WTC11 (cell line): Measurements from ENCODE around the gene MFGE8. TPM values are rescaled to one million over a fixed set of nuclear protein-coding genes. Genes with fewer than 3 reads are reported as not detected.

Experiments used
- AR ChIP-seq: fragments of 250-450 bp; sonication (Bioruptor Pico); IDR thresholded peaks from 2 replicates; pipeline ENCODE4 v1.9.0; 2021; ENCODE audit warnings: mild to moderate bottlenecking
- CREB1 ChIP-seq: sonication (generic); formaldehyde crosslinking; IDR thresholded peaks from 2 replicates; pipeline ENCODE4 v1.8.0; 2023; ENCODE audit warnings: mild to moderate bottlenecking, missing genetic modification reagents
- ELF4 ChIP-seq: sonication (generic); formaldehyde crosslinking; IDR thresholded peaks from 2 replicates; pipeline ENCODE4 v1.8.1; 2022; ENCODE audit warnings: low read depth, mild to moderate bottlenecking, moderate library complexity, missing genetic modification reagents
- FOXK1 ChIP-seq: sonication (generic); formaldehyde crosslinking; IDR thresholded peaks from 2 replicates; pipeline ENCODE4 v1.8.0; 2022; ENCODE audit warnings: mild to moderate bottlenecking, moderate library complexity, missing genetic modification reagents
- GRHL2 ChIP-seq: fragments of 250-450 bp; sonication (Bioruptor Pico); IDR thresholded peaks from 2 replicates; pipeline ENCODE4 v1.8.0; 2022; ENCODE audit warnings: mild to moderate bottlenecking, moderate library complexity; ENCODE audit not compliant: insufficient replicate concordance, severe bottlenecking
- MXD4 ChIP-seq: fragments of 250-450 bp; sonication (Bioruptor Pico); IDR thresholded peaks from 2 replicates; pipeline ENCODE4 v1.8.0; 2021; ENCODE audit warnings: mild to moderate bottlenecking, moderate library complexity, borderline replicate concordance
- NR2C2 ChIP-seq: sonication (generic); formaldehyde crosslinking; IDR thresholded peaks from 2 replicates; pipeline ENCODE4 v1.8.0; 2022; ENCODE audit warnings: mild to moderate bottlenecking, missing genetic modification reagents
- NR3C1 ChIP-seq: sonication (generic); formaldehyde crosslinking; conservative IDR thresholded peaks from 2 replicates; pipeline ENCODE4 v1.8.1; 2023; ENCODE audit warnings: low read depth, mild to moderate bottlenecking, missing genetic modification reagents
- SMAD3 ChIP-seq: sonication (generic); formaldehyde crosslinking; IDR thresholded peaks from 2 replicates; pipeline ENCODE4 v1.8.0; 2022; ENCODE audit warnings: missing genetic modification reagents, mild to moderate bottlenecking, borderline replicate concordance
- SP1 ChIP-seq: sonication (generic); formaldehyde crosslinking; conservative IDR thresholded peaks from 2 replicates; pipeline ENCODE4 v1.8.1; 2022; ENCODE audit warnings: missing genetic modification reagents
- TCF7 ChIP-seq: sonication (generic); formaldehyde crosslinking; IDR thresholded peaks from 2 replicates; pipeline ENCODE4 v1.8.0; 2022; ENCODE audit warnings: mild to moderate bottlenecking, low read depth, missing genetic modification reagents, moderate library complexity
- ZMAT4 ChIP-seq: fragments of 250-450 bp; sonication (Bioruptor Pico); IDR thresholded peaks from 2 replicates; pipeline ENCODE4 v1.9.0; 2021; ENCODE audit warnings: mild to moderate bottlenecking
- ZNF121 ChIP-seq: sonication (generic); formaldehyde crosslinking; IDR thresholded peaks from 2 replicates; pipeline ENCODE4 v1.8.0; 2023; ENCODE audit warnings: missing genetic modification reagents
- ZNF416 ChIP-seq: fragments of 250-450 bp; sonication (Bioruptor Pico); IDR thresholded peaks from 2 replicates; pipeline ENCODE4 v1.9.0; 2021; ENCODE audit warnings: mild to moderate bottlenecking, inconsistent platforms
- ZNF671 ChIP-seq: fragments of 250-450 bp; sonication (Bioruptor Pico); IDR thresholded peaks from 2 replicates; pipeline ENCODE4 v1.8.0; 2021; ENCODE audit warnings: mild to moderate bottlenecking
- total RNA-seq: library from RNA; stranded (reverse); gene quantifications from 3 replicates; pipeline ENCODE4 v1.2.3, GENCODE V29; 2021
- TF ChIP-seq, protein P1 (sequence below): sonication (generic); formaldehyde crosslinking; IDR thresholded peaks from 2 replicates; pipeline ENCODE4 v1.8.1; 2022; ENCODE audit warnings: low read depth, missing genetic modification reagents, borderline replicate concordance
- TF ChIP-seq, protein P2 (sequence below): sonication (generic); formaldehyde crosslinking; conservative IDR thresholded peaks from 2 replicates; pipeline ENCODE4 v1.8.1; 2023; ENCODE audit warnings: mild to moderate bottlenecking, low read depth, missing genetic modification reagents, moderate library complexity
- TF ChIP-seq, protein P3 (sequence below): fragments of 250-450 bp; sonication (Bioruptor Pico); IDR thresholded peaks from 2 replicates; pipeline ENCODE4 v2.1.2; 2022; ENCODE audit warnings: mild to moderate bottlenecking, moderate library complexity

MFGE8 gene
- total RNA-seq, 1 experiment from 2014 or later, result 719 TPM

DNA sequence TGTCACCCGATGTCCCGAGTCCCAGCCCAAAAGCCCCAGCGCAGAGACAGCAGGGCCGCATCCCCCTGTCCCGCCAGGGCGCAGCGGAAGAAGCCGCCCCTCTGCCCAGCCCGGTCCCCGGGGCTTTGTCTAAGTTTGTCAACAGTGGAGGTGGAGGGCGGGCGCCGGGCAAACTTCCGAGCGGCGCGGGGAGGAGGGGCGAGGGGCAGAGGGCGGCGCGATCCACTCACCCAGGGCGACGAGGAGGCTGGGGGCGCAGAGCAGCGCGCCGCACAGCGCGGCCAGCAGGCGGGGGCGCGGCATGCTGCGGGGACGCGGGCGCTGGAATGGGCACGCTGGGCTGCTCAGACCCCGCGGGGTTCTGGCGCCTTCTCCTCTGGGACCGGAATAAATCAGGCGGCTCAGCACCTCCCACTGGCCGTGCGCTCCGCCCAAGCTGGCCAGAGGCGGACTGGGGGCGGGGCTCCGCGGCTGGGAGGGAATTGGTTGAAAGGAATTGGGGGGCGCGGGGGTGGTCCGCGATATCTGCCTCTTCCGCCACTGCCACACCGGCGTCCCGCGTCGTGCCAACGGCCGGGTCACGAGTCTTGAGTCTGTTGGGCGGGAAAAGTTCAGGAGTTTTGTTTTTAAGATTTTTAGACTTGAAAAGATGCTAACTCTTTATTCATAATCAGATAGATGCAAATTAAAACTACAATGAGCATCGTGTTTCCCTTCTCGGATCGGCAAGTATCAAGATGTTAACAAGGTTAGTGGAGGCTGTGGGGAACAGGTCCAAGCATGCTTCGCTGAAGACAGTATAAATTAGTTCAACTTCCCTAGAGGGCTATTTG lies at the start of gene MFGE8 (continued):
- no peak for TF ChIP-seq AR (CRISPR knock-in tag)
- TF ChIP-seq, protein P1, sequence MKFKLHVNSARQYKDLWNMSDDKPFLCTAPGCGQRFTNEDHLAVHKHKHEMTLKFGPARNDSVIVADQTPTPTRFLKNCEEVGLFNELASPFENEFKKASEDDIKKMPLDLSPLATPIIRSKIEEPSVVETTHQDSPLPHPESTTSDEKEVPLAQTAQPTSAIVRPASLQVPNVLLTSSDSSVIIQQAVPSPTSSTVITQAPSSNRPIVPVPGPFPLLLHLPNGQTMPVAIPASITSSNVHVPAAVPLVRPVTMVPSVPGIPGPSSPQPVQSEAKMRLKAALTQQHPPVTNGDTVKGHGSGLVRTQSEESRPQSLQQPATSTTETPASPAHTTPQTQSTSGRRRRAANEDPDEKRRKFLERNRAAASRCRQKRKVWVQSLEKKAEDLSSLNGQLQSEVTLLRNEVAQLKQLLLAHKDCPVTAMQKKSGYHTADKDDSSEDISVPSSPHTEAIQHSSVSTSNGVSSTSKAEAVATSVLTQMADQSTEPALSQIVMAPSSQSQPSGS (CRISPR knock-in tag), result no peak
- TF ChIP-seq SP1, result peak; percentile 75
- no peak for TF ChIP-seq SMAD3 (CRISPR knock-in tag)
- TF ChIP-seq NR3C1 (CRISPR knock-in tag), result no peak
- TF ChIP-seq FOXK1 (CRISPR knock-in tag), result peak; percentile 65
- no peak for TF ChIP-seq ZNF121 (CRISPR knock-in tag)
- 0 out of 2 replicates have a peak, but pooled peaks have one; percentile 66 for TF ChIP-seq ZNF416
- TF ChIP-seq ELF4 (CRISPR knock-in tag), result peak; percentile 21; the same call in 1 of the 2 replicates
- TF ChIP-seq, protein P2, sequence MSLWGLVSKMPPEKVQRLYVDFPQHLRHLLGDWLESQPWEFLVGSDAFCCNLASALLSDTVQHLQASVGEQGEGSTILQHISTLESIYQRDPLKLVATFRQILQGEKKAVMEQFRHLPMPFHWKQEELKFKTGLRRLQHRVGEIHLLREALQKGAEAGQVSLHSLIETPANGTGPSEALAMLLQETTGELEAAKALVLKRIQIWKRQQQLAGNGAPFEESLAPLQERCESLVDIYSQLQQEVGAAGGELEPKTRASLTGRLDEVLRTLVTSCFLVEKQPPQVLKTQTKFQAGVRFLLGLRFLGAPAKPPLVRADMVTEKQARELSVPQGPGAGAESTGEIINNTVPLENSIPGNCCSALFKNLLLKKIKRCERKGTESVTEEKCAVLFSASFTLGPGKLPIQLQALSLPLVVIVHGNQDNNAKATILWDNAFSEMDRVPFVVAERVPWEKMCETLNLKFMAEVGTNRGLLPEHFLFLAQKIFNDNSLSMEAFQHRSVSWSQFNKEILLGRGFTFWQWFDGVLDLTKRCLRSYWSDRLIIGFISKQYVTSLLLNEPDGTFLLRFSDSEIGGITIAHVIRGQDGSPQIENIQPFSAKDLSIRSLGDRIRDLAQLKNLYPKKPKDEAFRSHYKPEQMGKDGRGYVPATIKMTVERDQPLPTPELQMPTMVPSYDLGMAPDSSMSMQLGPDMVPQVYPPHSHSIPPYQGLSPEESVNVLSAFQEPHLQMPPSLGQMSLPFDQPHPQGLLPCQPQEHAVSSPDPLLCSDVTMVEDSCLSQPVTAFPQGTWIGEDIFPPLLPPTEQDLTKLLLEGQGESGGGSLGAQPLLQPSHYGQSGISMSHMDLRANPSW (CRISPR knock-in tag), result 0 out of 2 replicates have a peak, but pooled peaks have one; percentile 60
- TF ChIP-seq, protein P3, sequence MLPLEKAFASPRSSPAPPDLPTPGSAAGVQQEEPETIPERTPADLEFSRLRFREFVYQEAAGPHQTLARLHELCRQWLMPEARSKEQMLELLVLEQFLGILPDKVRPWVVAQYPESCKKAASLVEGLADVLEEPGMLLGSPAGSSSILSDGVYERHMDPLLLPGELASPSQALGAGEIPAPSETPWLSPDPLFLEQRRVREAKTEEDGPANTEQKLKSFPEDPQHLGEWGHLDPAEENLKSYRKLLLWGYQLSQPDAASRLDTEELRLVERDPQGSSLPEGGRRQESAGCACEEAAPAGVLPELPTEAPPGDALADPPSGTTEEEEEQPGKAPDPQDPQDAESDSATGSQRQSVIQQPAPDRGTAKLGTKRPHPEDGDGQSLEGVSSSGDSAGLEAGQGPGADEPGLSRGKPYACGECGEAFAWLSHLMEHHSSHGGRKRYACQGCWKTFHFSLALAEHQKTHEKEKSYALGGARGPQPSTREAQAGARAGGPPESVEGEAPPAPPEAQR (CRISPR knock-in tag), result no peak
- TF ChIP-seq ZNF671 (CRISPR knock-in tag), result no peak
- TF ChIP-seq TCF7, result no peak
- no peak for TF ChIP-seq ZMAT4 (CRISPR knock-in tag)
- TF ChIP-seq MXD4 (CRISPR knock-in tag), result no peak
- TF ChIP-seq NR2C2, result no peak
- no peak for TF ChIP-seq CREB1 (CRISPR knock-in tag)
- no peak for TF ChIP-seq GRHL2 (CRISPR knock-in tag)
